BLaER1 (cell line): Measurements from ENCODE around the gene DNMT3B.

Source experiments
- H3K27ac ChIP-seq: shearing (Covaris generic); formaldehyde crosslinking; 2 replicates; pipeline ENCODE4 v1.8.1; 2022
- H3K27me3 ChIP-seq: shearing (Covaris generic); formaldehyde crosslinking; 2 replicates; pipeline ENCODE4 v1.8.1; 2022
- H3K36me3 ChIP-seq: shearing (Covaris generic); formaldehyde crosslinking; 2 replicates; pipeline ENCODE4 v1.8.1; 2022
- H3K4me1 ChIP-seq: shearing (Covaris generic); formaldehyde crosslinking; 2 replicates; pipeline ENCODE4 v1.8.1; 2022
- H3K4me2 ChIP-seq: shearing (Covaris generic); formaldehyde crosslinking; 2 replicates; pipeline ENCODE4 v1.8.1; 2022
- H3K4me3 ChIP-seq: shearing (Covaris generic); formaldehyde crosslinking; 2 replicates; pipeline ENCODE4 v1.8.1; 2022
- H3K9ac ChIP-seq: shearing (Covaris generic); formaldehyde crosslinking; 2 replicates; pipeline ENCODE4 v1.8.1; 2022
- H3K9me3 ChIP-seq: shearing (Covaris generic); formaldehyde crosslinking; 2 replicates; pipeline ENCODE4 v1.8.1; 2022
- H4K20me1 ChIP-seq: shearing (Covaris generic); formaldehyde crosslinking; 2 replicates; pipeline ENCODE4 v1.8.1; 2022
- Cebpa-rat ChIP-seq: shearing (Covaris generic); IDR thresholded peaks from 2 replicates; pipeline ENCODE4 v1.8.1; 2022

DNMT3B gene

DNA sequence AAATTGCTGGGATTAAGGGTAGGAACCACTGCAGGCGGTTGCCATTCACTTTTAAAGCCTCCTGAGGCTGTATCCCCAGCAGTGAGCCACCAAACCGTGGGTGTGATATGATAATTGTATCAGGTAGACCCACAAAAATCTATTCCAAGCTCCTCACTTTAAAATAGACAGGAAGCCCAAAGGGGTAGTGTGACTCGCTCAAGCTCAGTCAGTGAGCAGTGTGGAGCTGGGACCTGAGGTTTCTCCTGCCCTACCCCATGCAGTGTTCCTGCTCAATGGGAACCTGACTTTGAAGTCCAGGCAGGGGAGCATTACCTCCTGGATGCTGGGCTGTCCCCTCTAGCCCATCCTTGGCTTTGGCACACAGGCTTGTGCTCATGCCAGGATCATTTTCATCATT lies 42.6 kb downstream of the DNMT3B start:
- peaks cover 14% of the 10 kb centered on the region for H3K4me1 ChIP-seq
- H3K4me3 ChIP-seq = no peak overlapping the region
- no peak overlapping the region for H3K27ac ChIP-seq
- H3K9me3 ChIP-seq = no peaks in the 10 kb centered on the region
- H3K27me3 ChIP-seq = no peaks in the 10 kb centered on the region
- H3K9ac ChIP-seq = no peak overlapping the region
- no peaks in the 10 kb centered on the region for H4K20me1 ChIP-seq
- no peak for TF ChIP-seq Cebpa-rat
- H3K4me2 ChIP-seq = no peak overlapping the region
- H3K36me3 ChIP-seq = peaks cover 63% of the 10 kb centered on the region

- no peaks in the 10 kb centered on the region for H4K20me1 ChIP-seq
- H3K36me3 ChIP-seq = peaks cover 57% of the 10 kb centered on the region
- no peak overlapping the region for H3K27ac ChIP-seq
- no peak overlapping the region for H3K4me3 ChIP-seq
- no peak for TF ChIP-seq Cebpa-rat
- H3K4me2 ChIP-seq = no peak overlapping the region
- H3K27me3 ChIP-seq = no peaks in the 10 kb centered on the region
- H3K9me3 ChIP-seq = no peaks in the 10 kb centered on the region
- peaks cover 14% of the 10 kb centered on the region for H3K4me1 ChIP-seq
- H3K9ac ChIP-seq = no peak overlapping the region
These were observed 43.5 kb downstream of the DNMT3B start for GRCh38 chr20:32805721-32806120.

- peaks cover 50% of the 10 kb centered on the region for H3K36me3 ChIP-seq
These were observed 44.2 kb downstream of the DNMT3B start for GRCh38 chr20:32806356-32806755.

GRCh38 chr20:32807706-32808105 lies 45.5 kb downstream of the DNMT3B start:
- no peak for TF ChIP-seq Cebpa-rat
- Histone ChIP-seq H3K4me2 (no peak overlapping the region), H3K9ac (no peak overlapping the region), H3K36me3 (peaks cover 39% of the 10 kb centered on the region), H3K9me3 (no peaks in the 10 kb centered on the region), H3K27me3 (no peaks in the 10 kb centered on the region), H3K27ac (no peak overlapping the region), H3K4me1 (peaks cover 14% of the 10 kb centered on the region), H3K4me3 (no peak overlapping the region), H4K20me1 (no peaks in the 10 kb centered on the region)

More at GRCh38 chr20:32806356-32806755, 44.2 kb downstream of the DNMT3B start:
- Histone ChIP-seq H3K9me3 (no peaks in the 10 kb centered on the region), H3K9ac (no peak overlapping the region), H3K4me3 (no peak overlapping the region), H3K4me1 (peaks cover 14% of the 10 kb centered on the region), H3K27me3 (no peaks in the 10 kb centered on the region), H4K20me1 (no peaks in the 10 kb centered on the region), H3K27ac (no peak overlapping the region), H3K4me2 (no peak overlapping the region)
- TF ChIP-seq Cebpa-rat = no peak

DNA sequence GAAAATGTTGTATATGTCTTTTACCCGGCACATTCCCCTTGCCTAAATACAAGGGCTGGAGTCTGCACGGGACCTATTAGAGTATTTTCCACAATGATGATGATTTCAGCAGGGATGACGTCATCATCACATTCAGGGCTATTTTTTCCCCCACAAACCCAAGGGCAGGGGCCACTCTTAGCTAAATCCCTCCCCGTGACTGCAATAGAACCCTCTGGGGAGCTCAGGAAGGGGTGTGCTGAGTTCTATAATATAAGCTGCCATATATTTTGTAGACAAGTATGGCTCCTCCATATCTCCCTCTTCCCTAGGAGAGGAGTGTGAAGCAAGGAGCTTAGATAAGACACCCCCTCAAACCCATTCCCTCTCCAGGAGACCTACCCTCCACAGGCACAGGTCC lies 46.3 kb downstream of the DNMT3B start:
- no peak overlapping the region for H3K4me3 ChIP-seq
- peaks cover 14% of the 10 kb centered on the region for H3K4me1 ChIP-seq
- no peaks in the 10 kb centered on the region for H4K20me1 ChIP-seq
- TF ChIP-seq Cebpa-rat = no peak
- no peak overlapping the region for H3K9ac ChIP-seq
- H3K27ac ChIP-seq = no peak overlapping the region
- no peaks in the 10 kb centered on the region for H3K9me3 ChIP-seq
- H3K4me2 ChIP-seq = peak overlapping the region; percentile 34
- peaks cover 32% of the 10 kb centered on the region for H3K36me3 ChIP-seq
- no peaks in the 10 kb centered on the region for H3K27me3 ChIP-seq

GRCh38 chr20:32809907-32810306 lies 47.7 kb downstream of the DNMT3B start:
- H3K27ac ChIP-seq = no peak overlapping the region
- peaks cover 14% of the 10 kb centered on the region for H3K4me1 ChIP-seq
- H3K36me3 ChIP-seq = peaks cover 28% of the 10 kb centered on the region
- no peaks in the 10 kb centered on the region for H3K27me3 ChIP-seq
- H4K20me1 ChIP-seq = no peaks in the 10 kb centered on the region
- H3K4me2 ChIP-seq = no peak overlapping the region
- H3K9ac ChIP-seq = no peak overlapping the region
- no peak overlapping the region for H3K4me3 ChIP-seq
- H3K9me3 ChIP-seq = no peaks in the 10 kb centered on the region
- TF ChIP-seq Cebpa-rat = no peak

- Histone ChIP-seq H3K27ac (no peak overlapping the region), H3K36me3 (peaks cover 21% of the 10 kb centered on the region; the same call in 1 of the 2 replicates)
- no peak for TF ChIP-seq Cebpa-rat
These were observed 48.8 kb downstream of the DNMT3B start for GRCh38 chr20:32810941-32811340.

GRCh38 chr20:32811886-32812285 lies 49.7 kb downstream of the DNMT3B start:
- Histone ChIP-seq H3K27me3 (no peaks in the 10 kb centered on the region), H3K4me2 (no peak overlapping the region), H3K27ac (no peak overlapping the region), H3K36me3 (peaks cover 15% of the 10 kb centered on the region; the same call in 1 of the 2 replicates), H3K9ac (no peak overlapping the region), H4K20me1 (no peaks in the 10 kb centered on the region), H3K4me1 (peaks cover 14% of the 10 kb centered on the region), H3K9me3 (no peaks in the 10 kb centered on the region), H3K4me3 (no peak overlapping the region)
- no peak for TF ChIP-seq Cebpa-rat

More at GRCh38 chr20:32810941-32811340, 48.8 kb downstream of the DNMT3B start:
- Histone ChIP-seq H4K20me1 (no peaks in the 10 kb centered on the region), H3K4me3 (no peak overlapping the region), H3K27me3 (no peaks in the 10 kb centered on the region), H3K9me3 (no peaks in the 10 kb centered on the region), H3K4me2 (no peak overlapping the region), H3K9ac (no peak overlapping the region), H3K4me1 (peaks cover 14% of the 10 kb centered on the region)

DNA sequence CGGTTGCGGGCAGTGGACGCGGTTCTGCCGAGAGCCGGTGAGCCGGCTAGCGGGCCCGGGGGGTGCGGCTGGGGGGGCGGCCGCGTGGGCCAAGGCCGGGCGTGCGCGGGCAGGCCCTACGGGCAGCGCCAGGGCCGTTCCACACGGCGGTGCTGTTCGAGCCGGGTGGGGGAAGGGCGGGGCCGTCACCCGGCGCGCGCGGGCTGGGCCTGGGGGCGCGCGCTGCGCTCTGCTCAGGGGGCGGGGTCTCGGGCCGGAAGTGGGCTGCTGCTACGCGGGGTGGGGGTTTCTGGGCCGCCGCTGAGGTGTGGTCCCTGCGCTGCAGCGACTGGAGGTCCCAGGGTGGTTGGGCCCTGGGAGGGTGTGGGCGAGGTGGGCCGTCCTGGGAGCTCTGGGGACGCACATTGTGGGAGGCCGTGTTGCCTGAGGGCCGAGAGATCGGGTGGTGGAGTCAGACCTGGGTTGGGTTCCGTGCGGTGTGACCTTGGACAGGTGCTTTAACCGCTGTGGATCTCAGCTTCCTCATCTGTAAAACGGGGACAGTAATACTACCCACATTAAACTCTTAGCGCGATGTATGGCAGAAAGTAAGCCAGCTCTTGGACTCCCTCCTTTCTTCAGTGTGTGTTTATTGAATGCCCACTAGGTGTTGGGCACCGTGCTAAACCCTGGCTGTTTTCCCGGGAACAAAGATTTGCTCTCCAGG lies 58.0 kb downstream of the DNMT3B start:
- H4K20me1 ChIP-seq = peaks cover 51% of the 10 kb centered on the region
- peak overlapping the region; percentile 85 for H3K4me2 ChIP-seq
- no peaks in the 10 kb centered on the region for H3K27me3 ChIP-seq
- H3K4me3 ChIP-seq = peak overlapping the region; percentile 81
- peak overlapping the region; percentile 90 for H3K9ac ChIP-seq
- no peaks in the 10 kb centered on the region for H3K9me3 ChIP-seq
- H3K36me3 ChIP-seq = peaks cover 7% of the 10 kb centered on the region
- TF ChIP-seq Cebpa-rat = no peak
- H3K4me1 ChIP-seq = peaks cover 43% of the 10 kb centered on the region
- peak overlapping the region; percentile 93 for H3K27ac ChIP-seq

- H3K9ac ChIP-seq = peak overlapping the region; percentile 90
- no peak for TF ChIP-seq Cebpa-rat
- H3K27ac ChIP-seq = peak overlapping the region; percentile 93
- peaks cover 46% of the 10 kb centered on the region for H3K4me1 ChIP-seq
- H3K4me3 ChIP-seq = peak overlapping the region; percentile 81
- H3K36me3 ChIP-seq = peaks cover 14% of the 10 kb centered on the region
- no peaks in the 10 kb centered on the region for H3K27me3 ChIP-seq
- H4K20me1 ChIP-seq = peaks cover 58% of the 10 kb centered on the region
- H3K4me2 ChIP-seq = peak overlapping the region; percentile 85
- H3K9me3 ChIP-seq = no peaks in the 10 kb centered on the region
These were observed 58.7 kb downstream of the DNMT3B start for GRCh38 chr20:32820698-32821377.
